Measurements from ENCODE around the gene CD7.

DNA sequence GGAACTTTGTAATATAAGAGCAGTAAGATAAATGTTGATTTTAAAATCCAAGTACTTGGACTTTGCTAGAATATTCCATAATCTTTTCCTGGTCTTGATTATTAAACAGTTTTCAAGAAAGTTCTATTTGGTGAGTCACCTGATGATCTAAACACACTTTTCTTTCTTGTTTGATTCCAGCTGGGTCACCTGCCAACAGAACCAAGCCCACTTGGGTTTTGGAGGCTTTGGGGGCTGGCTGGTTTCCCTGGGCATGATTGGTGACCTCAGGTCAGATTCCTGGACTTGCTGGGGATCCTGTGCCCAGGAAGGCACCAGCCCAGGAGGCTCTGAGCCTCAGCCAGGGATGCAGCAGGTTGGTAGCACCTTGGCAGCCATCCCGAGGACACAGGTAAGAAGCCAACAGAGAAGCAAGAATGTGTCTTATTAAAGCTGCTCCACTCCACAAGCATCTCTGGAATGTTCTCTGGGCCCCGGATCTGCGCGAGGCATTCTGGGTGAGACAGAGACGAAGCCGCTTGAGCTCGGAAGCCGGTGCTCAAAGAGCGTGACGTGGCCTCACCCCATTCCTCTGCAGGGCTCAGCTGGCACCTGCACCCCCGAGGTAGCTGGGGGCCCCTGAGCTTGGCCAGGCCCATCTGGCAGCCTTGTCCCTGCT lies 38.5 kb upstream of the CD7 start:
- no peak for TF ChIP-seq SIN3A (IDR thresholded peaks at IDR 0.05; ENCODE audit: borderline replicate concordance, insufficient read depth, low read length)
- TF ChIP-seq, protein P1, sequence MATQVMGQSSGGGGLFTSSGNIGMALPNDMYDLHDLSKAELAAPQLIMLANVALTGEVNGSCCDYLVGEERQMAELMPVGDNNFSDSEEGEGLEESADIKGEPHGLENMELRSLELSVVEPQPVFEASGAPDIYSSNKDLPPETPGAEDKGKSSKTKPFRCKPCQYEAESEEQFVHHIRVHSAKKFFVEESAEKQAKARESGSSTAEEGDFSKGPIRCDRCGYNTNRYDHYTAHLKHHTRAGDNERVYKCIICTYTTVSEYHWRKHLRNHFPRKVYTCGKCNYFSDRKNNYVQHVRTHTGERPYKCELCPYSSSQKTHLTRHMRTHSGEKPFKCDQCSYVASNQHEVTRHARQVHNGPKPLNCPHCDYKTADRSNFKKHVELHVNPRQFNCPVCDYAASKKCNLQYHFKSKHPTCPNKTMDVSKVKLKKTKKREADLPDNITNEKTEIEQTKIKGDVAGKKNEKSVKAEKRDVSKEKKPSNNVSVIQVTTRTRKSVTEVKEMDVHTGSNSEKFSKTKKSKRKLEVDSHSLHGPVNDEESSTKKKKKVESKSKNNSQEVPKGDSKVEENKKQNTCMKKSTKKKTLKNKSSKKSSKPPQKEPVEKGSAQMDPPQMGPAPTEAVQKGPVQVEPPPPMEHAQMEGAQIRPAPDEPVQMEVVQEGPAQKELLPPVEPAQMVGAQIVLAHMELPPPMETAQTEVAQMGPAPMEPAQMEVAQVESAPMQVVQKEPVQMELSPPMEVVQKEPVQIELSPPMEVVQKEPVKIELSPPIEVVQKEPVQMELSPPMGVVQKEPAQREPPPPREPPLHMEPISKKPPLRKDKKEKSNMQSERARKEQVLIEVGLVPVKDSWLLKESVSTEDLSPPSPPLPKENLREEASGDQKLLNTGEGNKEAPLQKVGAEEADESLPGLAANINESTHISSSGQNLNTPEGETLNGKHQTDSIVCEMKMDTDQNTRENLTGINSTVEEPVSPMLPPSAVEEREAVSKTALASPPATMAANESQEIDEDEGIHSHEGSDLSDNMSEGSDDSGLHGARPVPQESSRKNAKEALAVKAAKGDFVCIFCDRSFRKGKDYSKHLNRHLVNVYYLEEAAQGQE (IDR thresholded peaks at IDR 0.05; ENCODE audit: insufficient read depth in 1 of 2, low read depth in 2 of 2, low read length in 2 of 2) = no peak
- no peak for TF ChIP-seq POLR2AphosphoS5 (IDR thresholded peaks at IDR 0.05; ENCODE audit: low read depth, low read length)
- TF ChIP-seq TAF1 (IDR thresholded peaks at IDR 0.05; ENCODE audit: borderline replicate concordance, insufficient read depth, low read length) = no peak
- TF ChIP-seq FOXP2 (optimal IDR thresholded peaks at IDR 0.05; ENCODE audit: borderline replicate concordance, extremely low read depth, extremely low read length, insufficient read depth) = no peak

Measured in PFSK-1 (cell line).